SK-N-SH treated with all-trans-retinoic acid at 6 μM for 48 hours (cell line): Measurements from ENCODE around the gene ANKFN1.
A peak's percentile ranks its signal among the peaks of the same experiment; 100 is the strongest.

Experiments used
- ATAC-seq: fragments of 200-7000 bp; cut with Tn5 transposase; 3 replicates; pipeline ENCODE4 v1.9.1; 2020; ENCODE audit warnings: mild to moderate bottlenecking, moderate library complexity
- ARNTL ChIP-seq: fragments of 450-650 bp; formaldehyde crosslinking; IDR thresholded peaks from 2 replicates; pipeline ENCODE4 v1.5.0; 2020; ENCODE audit warnings: low read depth, mild to moderate bottlenecking, moderate library complexity, borderline replicate concordance
- BACH2 ChIP-seq: fragments of 250-450 bp; sonication (Bioruptor Pico); IDR thresholded peaks from 2 replicates; pipeline ENCODE4 v1.9.0; 2021; ENCODE audit warnings: mild to moderate bottlenecking, borderline replicate concordance
- CREB5 ChIP-seq: fragments of 250-450 bp; sonication (Bioruptor Pico); IDR thresholded peaks from 2 replicates; pipeline ENCODE4 v1.5.1; 2020; ENCODE audit warnings: low read depth, mild to moderate bottlenecking, moderate library complexity
- CSDC2 ChIP-seq: fragments of 250-450 bp; sonication (Bioruptor Pico); IDR thresholded peaks from 2 replicates; pipeline ENCODE4 v1.5.0; 2020; ENCODE audit warnings: mild to moderate bottlenecking, moderate library complexity
- CSRNP3 ChIP-seq: fragments of 250-450 bp; sonication (Bioruptor Pico); IDR thresholded peaks from 2 replicates; pipeline ENCODE4 v1.5.1; 2021; ENCODE audit warnings: mild to moderate bottlenecking, moderate library complexity
- ESRRG ChIP-seq: fragments of 250-450 bp; sonication (Bioruptor Pico); IDR thresholded peaks from 2 replicates; pipeline ENCODE4 v1.6.1; 2021; ENCODE audit warnings: mild to moderate bottlenecking
- GLIS3 ChIP-seq: fragments of 250-450 bp; sonication (Bioruptor Pico); IDR thresholded peaks from 2 replicates; pipeline ENCODE4 v1.5.0; 2020; ENCODE audit warnings: mild to moderate bottlenecking, moderate library complexity
- ISL1 ChIP-seq: fragments of 250-450 bp; sonication (Bioruptor Pico); IDR thresholded peaks from 2 replicates; pipeline ENCODE4 v2.1.2; 2022; ENCODE audit warnings: mild to moderate bottlenecking, moderate library complexity
- OSR1 ChIP-seq: fragments of 250-450 bp; sonication (Bioruptor Pico); IDR thresholded peaks from 2 replicates; pipeline ENCODE4 v1.8.0; 2022; ENCODE audit warnings: moderate library complexity, mild to moderate bottlenecking, inconsistent platforms
- PATZ1 ChIP-seq: fragments of 250-450 bp; sonication (Bioruptor Pico); IDR thresholded peaks from 2 replicates; pipeline ENCODE4 v1.8.0; 2020; ENCODE audit warnings: mild to moderate bottlenecking, moderate library complexity, borderline replicate concordance
- POU6F1 ChIP-seq: fragments of 250-450 bp; sonication (Bioruptor Pico); IDR thresholded peaks from 2 replicates; pipeline ENCODE4 v1.8.0; 2021; ENCODE audit warnings: low read depth, mild to moderate bottlenecking, moderate library complexity, borderline replicate concordance
- PPARA ChIP-seq: fragments of 250-450 bp; sonication (Bioruptor Pico); IDR thresholded peaks from 2 replicates; pipeline ENCODE4 v1.5.0; 2020; ENCODE audit warnings: mild to moderate bottlenecking, borderline replicate concordance
- RARB ChIP-seq: fragments of 250-450 bp; sonication (Bioruptor Pico); IDR thresholded peaks from 2 replicates; pipeline ENCODE4 v1.8.0; 2021; ENCODE audit warnings: mild to moderate bottlenecking, moderate library complexity
- SNAI2 ChIP-seq: fragments of 250-450 bp; sonication (Bioruptor Pico); IDR thresholded peaks from 2 replicates; pipeline ENCODE4 v1.5.0; 2020; ENCODE audit warnings: mild to moderate bottlenecking, moderate library complexity
- TCF4 ChIP-seq: fragments of 250-450 bp; sonication (Bioruptor Pico); IDR thresholded peaks from 2 replicates; pipeline ENCODE4 v1.8.0; 2021; ENCODE audit warnings: mild to moderate bottlenecking, moderate library complexity, borderline replicate concordance
- TOX ChIP-seq: fragments of 250-450 bp; sonication (Bioruptor Pico); IDR thresholded peaks from 2 replicates; pipeline ENCODE4 v1.8.0; 2021; ENCODE audit warnings: mild to moderate bottlenecking, moderate library complexity, borderline replicate concordance
- TSHZ2 ChIP-seq: fragments of 250-450 bp; sonication (Bioruptor Pico); IDR thresholded peaks from 2 replicates; pipeline ENCODE4 v1.5.0; 2020; ENCODE audit warnings: mild to moderate bottlenecking, moderate library complexity
- ZC3H10 ChIP-seq: fragments of 250-450 bp; sonication (Bioruptor Pico); IDR thresholded peaks from 2 replicates; pipeline ENCODE4 v1.5.1; 2021; ENCODE audit warnings: mild to moderate bottlenecking, moderate library complexity
- ZFP3 ChIP-seq: fragments of 250-450 bp; sonication (Bioruptor Pico); IDR thresholded peaks from 2 replicates; pipeline ENCODE4 v1.5.0; 2020; ENCODE audit warnings: mild to moderate bottlenecking, moderate library complexity
- ZFP30 ChIP-seq: fragments of 450-650 bp; formaldehyde crosslinking; IDR thresholded peaks from 2 replicates; pipeline ENCODE4 v1.5.0; 2022; ENCODE audit warnings: mild to moderate bottlenecking, moderate library complexity
- ZNF565 ChIP-seq: fragments of 450-650 bp; formaldehyde crosslinking; conservative IDR thresholded peaks from 2 replicates; pipeline ENCODE4 v1.5.0; 2020; ENCODE audit warnings: low read depth, mild to moderate bottlenecking, moderate library complexity
- ZNF70 ChIP-seq: fragments of 450-650 bp; formaldehyde crosslinking; IDR thresholded peaks from 2 replicates; pipeline ENCODE4 v1.5.0; 2020; ENCODE audit warnings: mild to moderate bottlenecking, moderate library complexity

ANKFN1 gene

GRCh38 chr17:56109836-56110235 is 43.4 kb upstream of the ANKFN1 start (continued):
- TF ChIP-seq CSRNP3 (CRISPR knock-in tag) (no peak), SNAI2 (CRISPR knock-in tag) (no peak), POU6F1 (CRISPR knock-in tag) (no peak), ESRRG (no peak), CREB5 (no peak), GLIS3 (CRISPR knock-in tag) (no peak), ZFP3 (CRISPR knock-in tag) (no peak), RARB (CRISPR knock-in tag) (no peak), PPARA (CRISPR knock-in tag) (no peak), ZNF70 (no peak)

- no peak for TF ChIP-seq ZC3H10
- no peak for TF ChIP-seq ZFP3 (CRISPR knock-in tag)
- TF ChIP-seq ISL1 (CRISPR knock-in tag): no peak
- TF ChIP-seq PATZ1 (CRISPR knock-in tag): no peak
These were observed 42.7 kb upstream of the ANKFN1 start for GRCh38 chr17:56110463-56111135.

GRCh38 chr17:56111706-56112485 is 41.4 kb upstream of the ANKFN1 start:
- ATAC-seq: peak; percentile 87
- TF ChIP-seq ARNTL (CRISPR knock-in tag) (no peak), GLIS3 (CRISPR knock-in tag) (no peak), ZC3H10 (0 out of 2 replicates have a peak, but pooled peaks have one; percentile 48)

More at GRCh38 chr17:56110463-56111135, 42.7 kb upstream of the ANKFN1 start:
- ATAC-seq: no peak

- no peak for ATAC-seq
- TF ChIP-seq TSHZ2 (no peak), ZC3H10 (no peak), BACH2 (CRISPR knock-in tag) (no peak), CSRNP3 (CRISPR knock-in tag) (no peak), CREB5 (no peak), TOX (CRISPR knock-in tag) (no peak), ISL1 (CRISPR knock-in tag) (no peak), ZFP3 (CRISPR knock-in tag) (no peak), ZFP30 (no peak), PPARA (CRISPR knock-in tag) (no peak), TCF4 (CRISPR knock-in tag) (no peak), SNAI2 (CRISPR knock-in tag) (no peak), ZNF565 (CRISPR knock-in tag) (no peak), OSR1 (no peak), ARNTL (CRISPR knock-in tag) (no peak), CSDC2 (CRISPR knock-in tag) (no peak)
These were observed 39.8 kb upstream of the ANKFN1 start for GRCh38 chr17:56113486-56113885.
